Omental fat pad (tissue), 4 donors: Measurements from ENCODE around the gene IL1RAPL1. TPM values are rescaled to one million over a fixed set of nuclear protein-coding genes. Genes with fewer than 3 reads are reported as not detected.
A peak's percentile ranks its signal among the peaks of the same experiment; 100 is the strongest.

Experiments used
- ATAC-seq: fragments of 150-250 bp; one replicate; pipeline ENCODE4 v1.9.1; 2016; ENCODE audit warnings: mild to moderate bottlenecking, moderate library complexity; ENCODE audit not compliant: low FRiP score
- DNase-seq: peaks from one replicate; pipeline ENCODE4 v3.0.0-alpha.2; 2019; ENCODE audit warnings: low spot score
- small RNA-seq: library from RNA; depleted of rRNA; stranded (forward); fragments of <200 nt; gene quantifications from one replicate; pipeline ENCODE3, GENCODE V24; 2016
- total RNA-seq, 4 donors: library from RNA; depleted of rRNA; stranded (reverse); fragments of >200 nt; gene quantifications; one replicate each; pipeline ENCODE4 v1.1.0, GENCODE V29; 2016
- TF ChIP-seq, protein P1 (sequence below), 3 donors: fragments of 450-650 bp; IDR thresholded peaks; one replicate each; pipeline ENCODE4 v1.5.1; 2016 to 2017; ENCODE audit warnings: antibody characterized with exemption in 3 of 3, mild to moderate bottlenecking in 3 of 3, moderate library complexity in 2 of 3

The IL1RAPL1 gene
- total RNA-seq, 4 donors from 2014 or later: 0.13 to 0.93 (median 0.42) TPM

DNA sequence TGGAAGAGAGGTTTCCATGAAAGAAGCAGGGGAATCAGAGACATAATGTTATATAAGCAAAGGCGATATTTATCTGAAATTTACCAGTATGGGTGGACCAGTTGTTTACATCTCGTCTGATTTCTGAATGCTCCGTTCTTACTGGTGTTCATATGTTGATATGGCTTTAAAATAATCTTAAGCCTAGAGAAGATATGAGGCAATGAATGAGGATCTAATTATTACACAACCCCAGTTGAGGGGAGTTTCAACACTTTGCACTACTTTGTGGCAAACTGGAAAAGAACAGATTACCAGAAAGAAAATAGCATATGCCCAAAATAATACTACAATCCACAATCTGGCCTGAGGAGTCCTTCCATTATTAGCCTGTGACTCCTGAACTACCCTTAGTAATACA is 1364.8 kb downstream of the IL1RAPL1 start:
- no peak for DNase-seq
- no peak for ATAC-seq
- TF ChIP-seq, protein P1, sequence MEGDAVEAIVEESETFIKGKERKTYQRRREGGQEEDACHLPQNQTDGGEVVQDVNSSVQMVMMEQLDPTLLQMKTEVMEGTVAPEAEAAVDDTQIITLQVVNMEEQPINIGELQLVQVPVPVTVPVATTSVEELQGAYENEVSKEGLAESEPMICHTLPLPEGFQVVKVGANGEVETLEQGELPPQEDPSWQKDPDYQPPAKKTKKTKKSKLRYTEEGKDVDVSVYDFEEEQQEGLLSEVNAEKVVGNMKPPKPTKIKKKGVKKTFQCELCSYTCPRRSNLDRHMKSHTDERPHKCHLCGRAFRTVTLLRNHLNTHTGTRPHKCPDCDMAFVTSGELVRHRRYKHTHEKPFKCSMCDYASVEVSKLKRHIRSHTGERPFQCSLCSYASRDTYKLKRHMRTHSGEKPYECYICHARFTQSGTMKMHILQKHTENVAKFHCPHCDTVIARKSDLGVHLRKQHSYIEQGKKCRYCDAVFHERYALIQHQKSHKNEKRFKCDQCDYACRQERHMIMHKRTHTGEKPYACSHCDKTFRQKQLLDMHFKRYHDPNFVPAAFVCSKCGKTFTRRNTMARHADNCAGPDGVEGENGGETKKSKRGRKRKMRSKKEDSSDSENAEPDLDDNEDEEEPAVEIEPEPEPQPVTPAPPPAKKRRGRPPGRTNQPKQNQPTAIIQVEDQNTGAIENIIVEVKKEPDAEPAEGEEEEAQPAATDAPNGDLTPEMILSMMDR (IDR thresholded peaks at IDR 0.05): no peak

DNA sequence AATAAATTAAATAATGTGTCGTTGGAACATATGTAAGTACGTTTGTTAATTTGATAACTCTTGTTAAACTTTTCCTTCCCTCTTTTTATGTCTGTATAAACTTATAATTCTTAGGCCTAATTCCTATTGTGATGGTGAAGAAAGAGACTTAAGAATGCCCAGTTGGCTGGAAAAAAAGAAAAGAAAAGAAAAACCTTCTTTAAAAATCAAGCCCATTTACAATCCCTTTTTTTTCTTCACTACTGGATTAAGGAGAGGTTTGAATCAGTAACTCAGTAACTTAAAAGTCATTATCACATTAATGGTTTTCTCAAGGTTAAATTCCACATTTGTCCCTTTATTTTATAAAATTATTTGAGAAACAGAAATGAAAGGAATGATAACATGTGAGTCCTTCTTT is 1374.8 kb downstream of the IL1RAPL1 start:
- ATAC-seq: no peak
- no peak for DNase-seq
- TF ChIP-seq, protein P1 (IDR thresholded peaks at IDR 0.05): no peak

DNA sequence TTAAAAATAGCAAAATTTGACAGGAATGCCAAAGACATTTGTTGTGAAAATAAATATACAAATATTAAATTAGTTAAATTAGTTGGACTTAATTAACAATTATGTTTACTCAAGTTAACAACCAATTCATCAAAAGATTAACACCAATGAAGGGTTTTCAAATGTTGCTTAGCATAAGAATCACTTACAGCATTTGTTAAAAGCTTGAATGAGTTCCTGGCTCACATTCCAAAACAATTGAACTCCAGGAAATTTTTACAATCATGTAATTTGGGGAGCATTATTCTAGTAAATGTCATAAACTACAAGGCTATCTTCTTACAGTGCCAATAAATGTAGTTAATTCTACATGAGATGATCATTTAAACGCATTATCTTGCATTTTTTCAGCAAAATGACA is 1378.4 kb downstream of the IL1RAPL1 start:
- DNase-seq (no peak), ATAC-seq (no peak)
- TF ChIP-seq, protein P1 (IDR thresholded peaks at IDR 0.05): no peak

DNA sequence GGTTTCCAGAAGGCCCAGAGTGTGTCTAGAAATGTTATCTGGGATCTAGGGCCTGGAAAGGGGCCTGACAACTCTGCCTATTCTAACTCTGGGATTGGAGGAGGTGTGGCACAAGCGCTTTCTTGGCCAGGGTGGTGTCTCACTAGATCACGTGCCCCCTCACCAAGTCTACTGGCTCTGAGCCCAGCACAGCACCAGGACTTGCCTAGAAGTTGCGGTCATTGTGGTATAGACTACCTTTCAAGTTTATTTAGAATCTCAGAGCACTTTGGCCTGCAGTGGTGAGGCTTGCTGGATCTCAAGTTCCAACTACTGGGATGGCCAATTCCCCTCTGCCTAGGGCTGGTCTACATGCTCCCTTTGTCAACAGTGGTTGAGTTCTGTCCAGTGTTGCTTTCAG is 1404.8 kb downstream of the IL1RAPL1 start:
- no peak for ATAC-seq
- TF ChIP-seq, protein P1 (IDR thresholded peaks at IDR 0.05): no peak
- DNase-seq: no peak

DNA sequence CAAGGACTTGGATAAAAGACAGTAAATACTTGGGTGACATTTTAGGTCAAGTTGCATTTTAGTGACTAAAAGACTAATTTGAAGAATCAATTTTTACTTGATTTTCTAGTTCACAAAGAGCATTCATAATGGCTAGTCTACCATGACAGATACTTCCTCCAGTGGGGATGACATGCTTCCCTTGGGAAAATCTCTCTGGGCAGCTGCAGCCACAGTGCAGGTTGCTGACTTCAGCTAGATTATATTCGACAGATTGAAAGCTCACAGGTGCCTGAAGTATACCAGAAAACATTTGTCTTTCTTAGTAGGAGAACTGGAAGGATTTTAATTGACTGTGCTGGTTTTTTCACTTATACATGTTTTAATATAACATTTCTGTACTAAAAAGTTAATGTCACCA is 1418.6 kb downstream of the IL1RAPL1 start:
- no peak for ATAC-seq
- TF ChIP-seq, protein P1 (IDR thresholded peaks at IDR 0.05): no peak
- no peak for DNase-seq

Small RNA genes lying within 50 kb of the gene (small RNA-seq; reads per million reads assigned to genes)
- gene MIR4666B (not detected), gene RF00284 (not detected), gene RNA5SP500 (9.5 reads per million, percentile 87 among the genes with 10 or more reads in this experiment)
